PC-3 (cell line): ENCODE measurements around the gene DSC2. TPM values are rescaled to one million over a fixed set of nuclear protein-coding genes. Genes with fewer than 3 reads are reported as not detected.
"Not testable (repeated sequence)": the region's sequence is repeated elsewhere in the genome, so short reads cannot be mapped to it uniquely, and the experiment has no call there.

Experiments
- ATAC-seq: fragments of 200-7000 bp; cut with Tn5 transposase; 2 replicates; pipeline ENCODE4 v1.9.1; 2020; ENCODE audit warnings: mild to moderate bottlenecking, moderate library complexity
- BruUV-seq: library from RNA; stranded (reverse); fragments of 400-500 nt; replicated peaks from 2 replicates; lab custom pipeline; 2021; lab: Mats Ljungman, UMichigan
- CTCF ChIA-PET: fragments of 300-600 bp; sonication (Branson Sonifier 250); formaldehyde crosslinking; loops from one replicate; lab custom pipeline; 2022; ENCODE audit warnings: antibody characterized with exemption; lab: Charles Lee
- POLR2A ChIA-PET: fragments of 300-600 bp; sonication (Branson Sonifier 250); formaldehyde crosslinking; loops from one replicate; lab custom pipeline; 2022; ENCODE audit warnings: antibody characterized with exemption; ENCODE audit not compliant: unreplicated experiment; lab: Charles Lee
- DNase-seq: peaks from one replicate; pipeline ENCODE4 v3.0.0-alpha.2; 2015
- H2AFZ ChIP-seq: fragments of 300-600 bp; sonication (generic); 2 replicates; pipeline ENCODE4 v1.6.0; 2016; ENCODE audit warnings: antibody characterized with exemption, low read length
- H3F3A ChIP-seq: fragments of 300-600 bp; sonication (generic); one replicate; pipeline ENCODE4 v1.6.0; 2017; ENCODE audit warnings: antibody characterized with exemption, low read length, control low read depth, mild to moderate bottlenecking; ENCODE audit not compliant: unreplicated experiment
- H3K27ac ChIP-seq: fragments of 300-600 bp; sonication (generic); 2 replicates; pipeline ENCODE4 v1.5.1; 2016; ENCODE audit warnings: mild to moderate bottlenecking, low read length
- H3K27me3 ChIP-seq: fragments of 300-600 bp; sonication (generic); 2 replicates; pipeline ENCODE4 v1.6.1; 2016; ENCODE audit warnings: low read length, mixed read lengths
- H3K36me3 ChIP-seq: fragments of 300-600 bp; sonication (generic); 2 replicates; pipeline ENCODE4 v1.6.1; 2016; ENCODE audit warnings: low read depth, mixed run types, low read length, mixed read lengths
- H3K4me1 ChIP-seq: fragments of 300-600 bp; sonication (generic); 2 replicates; pipeline ENCODE4 v1.5.1; 2016; ENCODE audit warnings: low read length; ENCODE audit not compliant: insufficient read depth
- H3K4me2 ChIP-seq: fragments of 300-600 bp; sonication (generic); 2 replicates; pipeline ENCODE4 v1.6.0; 2016; ENCODE audit warnings: low read length
- H3K4me3 ChIP-seq: fragments of 300-600 bp; sonication (generic); 2 replicates; pipeline ENCODE4 v1.5.1; 2016; ENCODE audit warnings: mild to moderate bottlenecking, low read length, mixed read lengths
- H3K79me2 ChIP-seq: fragments of 300-600 bp; sonication (generic); 2 replicates; pipeline ENCODE4 v1.6.1; 2017; ENCODE audit warnings: low read length, mixed read lengths
- H3K9ac ChIP-seq: fragments of 300-600 bp; sonication (generic); 2 replicates; pipeline ENCODE4 v1.6.0; 2016; ENCODE audit warnings: mild to moderate bottlenecking, low read length
- H3K9me2 ChIP-seq: fragments of 300-600 bp; sonication (generic); replicated peaks from 2 replicates; pipeline ENCODE4 v1.6.1; 2016; ENCODE audit warnings: mixed run types, low read length, mixed read lengths
- H3K9me3 ChIP-seq: fragments of 300-600 bp; sonication (generic); 2 replicates; pipeline ENCODE4 v1.6.1; 2016; ENCODE audit warnings: low read length, mixed read lengths
- H4K20me1 ChIP-seq: fragments of 300-600 bp; sonication (generic); 2 replicates; pipeline ENCODE4 v1.6.1; 2016; ENCODE audit warnings: low read length, mixed read lengths
- CTCF ChIP-seq: fragments of 300-600 bp; sonication (generic); conservative IDR thresholded peaks from 2 replicates; pipeline ENCODE4 v1.5.1; 2017; ENCODE audit warnings: antibody characterized with exemption, low read depth, mild to moderate bottlenecking, low read length
- EZH2 ChIP-seq: fragments of 300-600 bp; sonication (generic); IDR thresholded peaks from one replicate; pipeline ENCODE4 v1.6.1; 2017; ENCODE audit warnings: antibody characterized with exemption, mild to moderate bottlenecking, low read length; ENCODE audit not compliant: unreplicated experiment
- EZH2phosphoT487 ChIP-seq: fragments of 300-600 bp; sonication (generic); IDR thresholded peaks from 2 replicates; pipeline ENCODE4 v1.6.1; 2018; ENCODE audit warnings: mild to moderate bottlenecking, antibody characterized with exemption, low read length, borderline replicate concordance
- intact Hi-C: fragments of 100-400 bp; cut with micrococcal nuclease; formaldehyde crosslinking; loops from 2 replicates; pipeline ENCODE4 v1.9.0; 2023
- total RNA-seq: library from RNA; depleted of rRNA; stranded (reverse); fragments of >200 nt; gene quantifications from 2 replicates; pipeline ENCODE4 v1.2.3, GENCODE V29; 2014

Gene DSC2
- total RNA-seq, 1 experiment from 2014 or later = 4.8 TPM

DNA sequence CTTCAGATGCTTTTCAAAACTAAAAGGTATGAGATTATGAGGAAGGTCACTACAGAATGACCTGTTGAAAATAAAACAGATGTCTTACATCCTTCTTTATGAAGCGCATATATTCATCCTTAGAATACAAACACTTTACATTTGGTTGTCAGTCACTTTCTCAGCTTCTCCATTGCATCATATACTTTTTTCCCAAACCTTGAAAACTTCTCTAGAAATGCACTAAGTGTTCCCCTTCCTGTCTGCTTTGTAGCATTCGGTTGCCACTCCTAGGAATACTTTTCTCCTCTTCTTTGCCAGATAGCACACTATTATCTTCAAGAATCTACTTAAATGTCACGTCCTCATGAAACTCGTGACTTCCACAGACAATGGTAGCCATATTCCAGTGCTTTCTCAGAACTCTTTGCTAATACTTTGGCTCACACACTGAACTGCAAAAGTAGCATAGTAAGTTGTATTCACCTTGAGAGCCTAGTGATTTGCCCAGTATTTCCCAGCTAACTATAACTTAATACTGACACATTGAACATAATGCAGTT is 32.8 kb upstream of the DSC2 start:
- BruUV-seq = no TSS peak
- ChIA-PET POLR2A (no interaction called here), CTCF (no interaction called here)
- H3K9ac ChIP-seq = no peak overlapping the region
- no peaks in the 10 kb centered on the region for H3K9me3 ChIP-seq
- H3F3A ChIP-seq = no peaks in the 10 kb centered on the region
- H3K36me3 ChIP-seq = no peaks in the 10 kb centered on the region
- H2AFZ ChIP-seq = no peak overlapping the region
- H3K4me1 ChIP-seq = no peaks in the 10 kb centered on the region
- no peak for TF ChIP-seq CTCF
- TF ChIP-seq EZH2 = no peak
- TF ChIP-seq EZH2phosphoT487 = no peak
- H4K20me1 ChIP-seq = no peaks in the 10 kb centered on the region
- H3K27me3 ChIP-seq = no peaks in the 10 kb centered on the region
- no peak overlapping the region for H3K27ac ChIP-seq
- H3K4me2 ChIP-seq = no peak overlapping the region
- DNase-seq (no peak), ATAC-seq (no peak)
- no peak overlapping the region for H3K4me3 ChIP-seq
- H3K79me2 ChIP-seq = no peaks in the 10 kb centered on the region
- H3K9me2 ChIP-seq = no peaks in the 10 kb centered on the region
- intact Hi-C loops = no loop called here

GRCh38 chr18:31129398-31130115 is 27.3 kb upstream of the DSC2 start:
- intact Hi-C loops = no loop called here
- H3K4me2 ChIP-seq = no peak overlapping the region
- no peak overlapping the region for H2AFZ ChIP-seq
- no peaks in the 10 kb centered on the region for H3F3A ChIP-seq
- no peak overlapping the region for H3K9ac ChIP-seq
- TF ChIP-seq EZH2 (no peak), CTCF (no peak), EZH2phosphoT487 (no peak)
- no TSS peak for BruUV-seq
- H3K4me3 ChIP-seq = no peak overlapping the region
- H3K27ac ChIP-seq = no peak overlapping the region
- DNase-seq (no peak), ATAC-seq (no peak)
- no peaks in the 10 kb centered on the region for H3K36me3 ChIP-seq
- no peaks in the 10 kb centered on the region for H3K4me1 ChIP-seq
- no peaks in the 10 kb centered on the region for H3K9me2 ChIP-seq
- ChIA-PET POLR2A (no interaction called here), CTCF (no interaction called here)
- H3K27me3 ChIP-seq = no peaks in the 10 kb centered on the region
- no peaks in the 10 kb centered on the region for H4K20me1 ChIP-seq
- no peaks in the 10 kb centered on the region for H3K9me3 ChIP-seq
- no peaks in the 10 kb centered on the region for H3K79me2 ChIP-seq

GRCh38 chr18:31125878-31126277 is 23.7 kb upstream of the DSC2 start:
- TF ChIP-seq EZH2 = no peak
- TF ChIP-seq CTCF = no peak
- TF ChIP-seq EZH2phosphoT487 = no peak
- BruUV-seq = no TSS peak
- no peaks in the 10 kb centered on the region for H3K4me1 ChIP-seq
- no peaks in the 10 kb centered on the region for H3K9me3 ChIP-seq
- ChIA-PET POLR2A (no interaction called here), CTCF (no interaction called here)
- ATAC-seq = no peak
- H3K27me3 ChIP-seq = no peaks in the 10 kb centered on the region
- H2AFZ ChIP-seq = no peak overlapping the region
- H3K79me2 ChIP-seq = no peaks in the 10 kb centered on the region
- H3K4me3 ChIP-seq = no peak overlapping the region
- H3F3A ChIP-seq = no peaks in the 10 kb centered on the region
- no peak overlapping the region for H3K27ac ChIP-seq
- H3K9ac ChIP-seq = no peak overlapping the region
- H3K4me2 ChIP-seq = no peak overlapping the region
- no peaks in the 10 kb centered on the region for H4K20me1 ChIP-seq
- H3K36me3 ChIP-seq = no peaks in the 10 kb centered on the region
- H3K9me2 ChIP-seq = no peaks in the 10 kb centered on the region
- no peak for DNase-seq
- intact Hi-C loops = no loop called here

DNA sequence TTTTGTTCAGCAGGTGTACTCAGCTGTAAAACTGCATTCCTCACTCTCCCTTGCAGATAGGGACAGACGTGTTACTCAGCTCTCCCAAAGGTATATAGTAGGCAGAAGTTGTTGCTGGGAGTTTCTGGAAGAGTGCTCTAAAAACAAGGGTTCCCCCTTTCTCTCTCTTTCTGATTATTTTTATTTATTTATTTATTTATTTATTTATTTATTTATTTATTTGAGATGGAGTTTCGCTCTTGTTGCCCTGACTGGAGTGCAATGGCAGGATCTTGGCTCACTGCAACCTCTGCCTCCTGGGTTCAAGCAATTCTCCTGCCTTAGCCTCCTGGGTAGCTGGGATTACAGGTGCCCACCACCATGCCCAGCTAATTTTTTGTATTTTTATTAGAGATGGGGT is 20.9 kb upstream of the DSC2 start:
- H3K36me3 ChIP-seq, H3K4me3 ChIP-seq, CTCF ChIA-PET, H3K27me3 ChIP-seq, intact Hi-C loops, H3K4me1 ChIP-seq, H3K9me3 ChIP-seq, POLR2A ChIA-PET, H3F3A ChIP-seq, H3K4me2 ChIP-seq, ATAC-seq, H2AFZ ChIP-seq, H3K79me2 ChIP-seq, H3K27ac ChIP-seq, H3K9me2 ChIP-seq, DNase-seq, H4K20me1 ChIP-seq, H3K9ac ChIP-seq, BruUV-seq: not testable (repeated sequence)
